Panc1 (cell line): ENCODE data around the gene RPRD2. TPM values are rescaled to one million over a fixed set of nuclear protein-coding genes. Genes with fewer than 3 reads are reported as not detected.
A peak's percentile ranks its signal among the peaks of the same experiment; 100 is the strongest.

Experiments
- ATAC-seq: fragments of 200-7000 bp; cut with Tn5 transposase; 2 replicates; pipeline ENCODE4 v1.9.1; 2020; ENCODE audit warnings: mild to moderate bottlenecking, moderate library complexity
- BruUV-seq: library from RNA; stranded (reverse); fragments of 400-500 nt; replicated peaks from 2 replicates; lab custom pipeline; 2021; lab: Mats Ljungman, UMichigan
- CTCF ChIA-PET: fragments of 300-600 bp; sonication (Branson Sonifier 250); formaldehyde crosslinking; loops from one replicate; lab custom pipeline; 2022; ENCODE audit warnings: antibody characterized with exemption; lab: Charles Lee
- POLR2A ChIA-PET: fragments of 300-600 bp; sonication (Branson Sonifier 250); formaldehyde crosslinking; loops from one replicate; lab custom pipeline; 2022; ENCODE audit warnings: antibody characterized with exemption; lab: Charles Lee
- DNase-seq: peaks from one replicate; pipeline ENCODE4 v3.0.0-alpha.2; 2010; ENCODE audit warnings: low read depth, low spot score
- H3K27ac ChIP-seq: 2 replicates; pipeline ENCODE4 v1.5.1; 2011; ENCODE audit warnings: mild to moderate bottlenecking, low read length, inconsistent platforms
- H3K27me3 ChIP-seq: fragments of 200-500 bp; sonication (Bioruptor generic); 2 replicates; pipeline ENCODE4 v1.6.0; 2014; ENCODE audit warnings: low read length, inconsistent platforms; ENCODE audit not compliant: control insufficient read depth, insufficient read depth
- H3K36me3 ChIP-seq: fragments of 200-500 bp; sonication (Bioruptor generic); 2 replicates; pipeline ENCODE4 v1.5.1; 2014; ENCODE audit warnings: inconsistent platforms, mild to moderate bottlenecking, low read length, moderate library complexity; ENCODE audit not compliant: control insufficient read depth, insufficient read depth
- H3K4me1 ChIP-seq: 2 replicates; pipeline ENCODE4 v1.5.1; 2011; ENCODE audit warnings: inconsistent platforms, mild to moderate bottlenecking, low read length, moderate library complexity; ENCODE audit not compliant: control insufficient read depth, insufficient read depth
- H3K4me3 ChIP-seq, 2 experiments: 2 replicates each; pipeline ENCODE4 v1.5.1; 2011 to 2012; ENCODE audit warnings: low read depth in 2 of 2, low read length in 2 of 2, mild to moderate bottlenecking in 2 of 2, inconsistent platforms in 1 of 2, moderate library complexity in 1 of 2
- H3K9me3 ChIP-seq: fragments of 200-500 bp; sonication (Bioruptor generic); 2 replicates; pipeline ENCODE4 v1.5.1; 2014; ENCODE audit warnings: low read depth, mild to moderate bottlenecking, inconsistent platforms, low read length, moderate library complexity; ENCODE audit not compliant: control insufficient read depth, insufficient read depth
- CTCF ChIP-seq: fragments of 450-650 bp; IDR thresholded peaks from 2 replicates; pipeline ENCODE4 v1.5.1; 2017; ENCODE audit warnings: mild to moderate bottlenecking
- POLR2AphosphoS5 ChIP-seq: IDR thresholded peaks from 2 replicates; pipeline ENCODE4 v1.6.1; 2012; ENCODE audit warnings: mild to moderate bottlenecking, low read depth, low read length, moderate library complexity
- REST ChIP-seq, 2 experiments: IDR thresholded peaks; 2 replicates each; pipeline ENCODE4 v1.6.1; 2011 to 2012; ENCODE audit warnings: low read depth in 2 of 2, control low read depth in 1 of 2, low read length in 1 of 2, mild to moderate bottlenecking in 1 of 2, moderate library complexity in 1 of 2; ENCODE audit not compliant: insufficient read depth in 1 of 2
- SIN3A ChIP-seq: IDR thresholded peaks from 2 replicates; pipeline ENCODE4 v1.6.1; 2012; ENCODE audit warnings: low read depth, mild to moderate bottlenecking, low read length, moderate library complexity, borderline replicate concordance; ENCODE audit not compliant: insufficient read depth
- TCF7L2 ChIP-seq: IDR thresholded peaks from 2 replicates; pipeline ENCODE4 v1.6.1; 2011; ENCODE audit warnings: mild to moderate bottlenecking, low read depth, low read length, inconsistent platforms
- in situ Hi-C: cut with HindIII; loops from 2 replicates; pipeline ENCODE4 v1.10.0; 2016; ENCODE audit warnings: low sequenced_read_pairs, low pct_unique_long_range_greater_than_20kb
- intact Hi-C: fragments of 100-400 bp; cut with micrococcal nuclease; formaldehyde crosslinking; loops from one replicate; pipeline ENCODE4 v1.10.0; 2022; ENCODE audit not compliant: unreplicated experiment
- total RNA-seq: library from RNA; stranded (reverse); gene quantifications from one replicate; pipeline ENCODE4 v1.2.1, GENCODE V29; 2021; ENCODE audit not compliant: unreplicated experiment

Gene RPRD2
- total RNA-seq, 1 experiment from 2014 or later: 28.3 TPM

GRCh38 chr1:150407330-150407729 is 43.4 kb downstream of the RPRD2 start:
- ATAC-seq (no peak; the same call in 1 of the 2 replicates), DNase-seq (no peak)
- intact Hi-C loops: no loop called here
- in situ Hi-C loops: no loop called here
- POLR2A ChIA-PET: no interaction called here
- H3K27ac ChIP-seq: no peak overlapping the region
- H3K4me1 ChIP-seq: peaks cover 10% of the 10 kb centered on the region
- H3K4me3 ChIP-seq: no peak overlapping the region
- no peaks in the 10 kb centered on the region for H3K27me3 ChIP-seq
- no peaks in the 10 kb centered on the region for H3K9me3 ChIP-seq
- BruUV-seq: TSS peak; percentile 29
- no peaks in the 10 kb centered on the region for H3K36me3 ChIP-seq
- TF ChIP-seq REST (IDR thresholded peaks at IDR 0.05; ENCODE audit: insufficient read depth in 1 of 2, low read depth in 2 of 2, low read length in 1 of 2) (no peak), TCF7L2 (no peak), CTCF (no peak), SIN3A (no peak), POLR2AphosphoS5 (no peak)
- CTCF ChIA-PET: no interaction called here

GRCh38 chr1:150408800-150409199 is 44.9 kb downstream of the RPRD2 start:
- no peak for DNase-seq
- no TSS peak for BruUV-seq
- no peaks in the 10 kb centered on the region for H3K9me3 ChIP-seq
- no peak overlapping the region for H3K27ac ChIP-seq
- no peak overlapping the region for H3K4me3 ChIP-seq
- TF ChIP-seq CTCF (no peak), POLR2AphosphoS5 (no peak), TCF7L2 (no peak), SIN3A (no peak), REST (IDR thresholded peaks at IDR 0.05; ENCODE audit: insufficient read depth in 1 of 2, low read depth in 2 of 2, low read length in 1 of 2) (no peak)
- ATAC-seq: no peak
- H3K27me3 ChIP-seq: no peaks in the 10 kb centered on the region
- POLR2A ChIA-PET: interaction anchor here (0.6 kb wide), 1 partner anchor 25 kb away, joined by 3 read pairs; no protein-coding TSS in a partner anchor
- in situ Hi-C loops: no loop called here
- H3K4me1 ChIP-seq: peaks cover 10% of the 10 kb centered on the region
- intact Hi-C loops: no loop called here
- CTCF ChIA-PET: no interaction called here
- no peaks in the 10 kb centered on the region for H3K36me3 ChIP-seq
